GM19438 (cell line): ENCODE measurements around the gene TYW3.
A peak's percentile ranks its signal among the peaks of the same experiment; 100 is the strongest.
"Not testable (repeated sequence)": the region's sequence is repeated elsewhere in the genome, so short reads cannot be mapped to it uniquely, and the experiment has no call there.

Experiments
- ATAC-seq: cut with Tn5 transposase; IDR thresholded peaks from one replicate; pipeline ENCODE4 v1.9.1; 2021; ENCODE audit warnings: low read depth; ENCODE audit not compliant: unreplicated experiment

The TYW3 gene

GRCh38 chr1:74729741-74730478, 3.0 kb upstream of the TYW3 start:
- no peak for ATAC-seq

- ATAC-seq: peak; percentile 18
Measured at GRCh38 chr1:74731399-74732052, 1.4 kb upstream of the TYW3 start.

- ATAC-seq: peak; percentile 20
Measured at GRCh38 chr1:74732071-74732946, 643 bp upstream of the TYW3 start.

- ATAC-seq: peak; percentile 45
Measured at GRCh38 chr1:74733604-74734484, 892 bp downstream of the TYW3 start.

GRCh38 chr1:74737333-74737732, 4.4 kb downstream of the TYW3 start:
- ATAC-seq: no peak

- not testable (repeated sequence) for ATAC-seq
Measured at GRCh38 chr1:74740307-74740980, 7.5 kb downstream of the TYW3 start.

GRCh38 chr1:74745247-74745646, 12.3 kb downstream of the TYW3 start:
- not testable (repeated sequence) for ATAC-seq

- ATAC-seq: no peak
Measured at GRCh38 chr1:74748960-74749359, 16.0 kb downstream of the TYW3 start.

- ATAC-seq: no peak
Measured at GRCh38 chr1:74753104-74753503, 20.2 kb downstream of the TYW3 start.

GRCh38 chr1:74755475-74755874, 22.5 kb downstream of the TYW3 start:
- no peak for ATAC-seq

- not testable (repeated sequence) for ATAC-seq
Measured at GRCh38 chr1:74756650-74757049, 23.7 kb downstream of the TYW3 start.

GRCh38 chr1:74763807-74764206, 30.9 kb downstream of the TYW3 start:
- no peak for ATAC-seq

GRCh38 chr1:74766579-74766978, 33.6 kb downstream of the TYW3 start:
- no peak for ATAC-seq

- peak; percentile 56 for ATAC-seq
Measured at GRCh38 chr1:74767490-74767889, 34.5 kb downstream of the TYW3 start.

GRCh38 chr1:74771913-74772515, 39.1 kb downstream of the TYW3 start:
- peak; percentile 75 for ATAC-seq

- no peak for ATAC-seq
Measured at GRCh38 chr1:74772945-74773344, 40.0 kb downstream of the TYW3 start.

- no peak for ATAC-seq
Measured at GRCh38 chr1:74773582-74773981, 40.6 kb downstream of the TYW3 start.

GRCh38 chr1:74775735-74776134, 42.8 kb downstream of the TYW3 start:
- ATAC-seq: no peak

- no peak for ATAC-seq
Measured at GRCh38 chr1:74777525-74777924, 44.6 kb downstream of the TYW3 start.
